Trophoblast cell (in vitro differentiated cells and primary cell): ENCODE measurements around the gene SGCD.

ENCODE experiments used
- DNase-seq, 2 donors: peaks; one replicate each; pipeline ENCODE4 v3.0.0-alpha.2; 2016
- H2AFZ ChIP-seq: 2 replicates; pipeline ENCODE4 v1.6.1; 2013; ENCODE audit warnings: low read length, moderate library complexity, mild to moderate bottlenecking; ENCODE audit not compliant: insufficient read depth, poor library complexity
- H2AK5ac ChIP-seq: 2 replicates; pipeline ENCODE4 v1.6.1; 2013; ENCODE audit warnings: mild to moderate bottlenecking, low read length
- H2BK120ac ChIP-seq: 2 replicates; pipeline ENCODE4 v1.6.1; 2013; ENCODE audit warnings: low read length, mild to moderate bottlenecking, moderate library complexity; ENCODE audit not compliant: insufficient read depth, poor library complexity
- H2BK12ac ChIP-seq: 2 replicates; pipeline ENCODE4 v1.6.1; 2013; ENCODE audit warnings: mild to moderate bottlenecking, low read length, moderate library complexity
- H2BK5ac ChIP-seq: 2 replicates; pipeline ENCODE4 v1.6.1; 2013; ENCODE audit warnings: low read length, low read depth, moderate library complexity, mild to moderate bottlenecking; ENCODE audit not compliant: poor library complexity
- H3K14ac ChIP-seq: 2 replicates; pipeline ENCODE4 v1.6.1; 2013; ENCODE audit warnings: mild to moderate bottlenecking, low read length
- H3K18ac ChIP-seq: 2 replicates; pipeline ENCODE4 v1.6.1; 2013; ENCODE audit warnings: mild to moderate bottlenecking, low read length
- H3K23ac ChIP-seq: 2 replicates; pipeline ENCODE4 v1.6.1; 2013; ENCODE audit warnings: low read length
- H3K27ac ChIP-seq: 2 replicates; pipeline ENCODE4 v1.5.1; 2013; ENCODE audit warnings: low read depth, mild to moderate bottlenecking, inconsistent platforms, low read length, moderate library complexity
- H3K27me3 ChIP-seq: 2 replicates; pipeline ENCODE4 v1.6.1; 2013; ENCODE audit warnings: inconsistent platforms, mild to moderate bottlenecking, low read length, moderate library complexity; ENCODE audit not compliant: insufficient read depth
- H3K36me3 ChIP-seq, 2 experiments: 1 replicate in 1 of 2; 2 replicates in 1 of 2; pipeline ENCODE4 v1.6.1; 2013; ENCODE audit warnings: low read length in 2 of 2, mild to moderate bottlenecking in 2 of 2, moderate library complexity in 1 of 2; ENCODE audit not compliant: insufficient read depth in 2 of 2, control insufficient read depth in 1 of 2
- H3K4ac ChIP-seq: 2 replicates; pipeline ENCODE4 v1.6.1; 2013; ENCODE audit warnings: low read depth, mild to moderate bottlenecking, low read length, moderate library complexity
- H3K4me1 ChIP-seq, 2 experiments: 1 replicate in 1 of 2; 2 replicates in 1 of 2; pipeline ENCODE4 v1.6.1; 2013; ENCODE audit warnings: low read length in 2 of 2, mild to moderate bottlenecking in 2 of 2, moderate library complexity in 1 of 2; ENCODE audit not compliant: insufficient read depth in 2 of 2, control insufficient read depth in 1 of 2
- H3K4me2 ChIP-seq: 2 replicates; pipeline ENCODE4 v1.6.1; 2013; ENCODE audit warnings: inconsistent platforms, mild to moderate bottlenecking, low read length, moderate library complexity
- H3K4me3 ChIP-seq: 2 replicates; pipeline ENCODE4 v1.5.1; 2013; ENCODE audit warnings: mild to moderate bottlenecking, low read depth, low read length, inconsistent platforms
- H3K79me1 ChIP-seq: one replicate; pipeline ENCODE4 v1.6.1; 2013; ENCODE audit warnings: low read length
- H3K79me2 ChIP-seq: 2 replicates; pipeline ENCODE4 v1.6.1; 2013; ENCODE audit warnings: low read length, mild to moderate bottlenecking; ENCODE audit not compliant: control insufficient read depth, insufficient read depth, poor library complexity
- H3K9ac ChIP-seq: 2 replicates; pipeline ENCODE4 v1.6.1; 2013; ENCODE audit warnings: mild to moderate bottlenecking, low read length
- H3K9me3 ChIP-seq: 2 replicates; pipeline ENCODE4 v1.6.1; 2013; ENCODE audit warnings: low read depth, mild to moderate bottlenecking, control low read depth, inconsistent platforms, low read length; ENCODE audit not compliant: insufficient read depth
- H4K12ac ChIP-seq: 2 replicates; pipeline ENCODE4 v1.6.1; 2013; ENCODE audit warnings: low read depth, mild to moderate bottlenecking, low read length, moderate library complexity
- H4K8ac ChIP-seq: 2 replicates; pipeline ENCODE4 v1.6.1; 2013; ENCODE audit warnings: low read depth, mild to moderate bottlenecking, low read length, moderate library complexity
- H4K91ac ChIP-seq: one replicate; pipeline ENCODE4 v1.6.1; 2013; ENCODE audit warnings: low read depth, mild to moderate bottlenecking, low read length, moderate library complexity
- WGBS: extraction: QIAGEN DNeasy Blood & Tissue Kit; methylation state at CpG from one replicate; pipeline ENCODE4 v1.1.7; 2013; ENCODE audit warnings: missing lambda C conversion rate; ENCODE audit not compliant: insufficient read length, insufficient coverage; ENCODE audit errors: extremely low coverage; 5-methylcytosine and 5-hydroxymethylcytosine counted together

Gene SGCD

GRCh38 chr5:156498226-156498980 is 171.4 kb downstream of the SGCD start:
- H3K4me2 ChIP-seq, result no peak overlapping the region
- H4K8ac ChIP-seq, result no peak overlapping the region
- no peak overlapping the region for H3K14ac ChIP-seq
- no peaks in the 10 kb centered on the region for H3K9me3 ChIP-seq
- H3K27ac ChIP-seq, result no peak overlapping the region
- H3K4me3 ChIP-seq, result no peak overlapping the region
- H3K9ac ChIP-seq, result no peak overlapping the region
- no peak overlapping the region for H2AFZ ChIP-seq
- H3K4me1 ChIP-seq, result no peaks in the 10 kb centered on the region
- H3K27me3 ChIP-seq, result no peaks in the 10 kb centered on the region
- no peak overlapping the region for H2AK5ac ChIP-seq
- no peak overlapping the region for H3K23ac ChIP-seq
- H4K91ac ChIP-seq, result no peak overlapping the region
- no peak overlapping the region for H3K18ac ChIP-seq
- no peak overlapping the region for H2BK120ac ChIP-seq
- H3K79me2 ChIP-seq, result no peaks in the 10 kb centered on the region
- no CpG with 5 or more reads among the region's 7 CpGs for WGBS
- H3K36me3 ChIP-seq, result no peaks in the 10 kb centered on the region
- no peak overlapping the region for H3K4ac ChIP-seq
- no peak for DNase-seq
- H3K79me1 ChIP-seq, result no peaks in the 10 kb centered on the region
- H4K12ac ChIP-seq, result no peak overlapping the region
- H2BK12ac ChIP-seq, result no peak overlapping the region
- H2BK5ac ChIP-seq, result no peak overlapping the region

- Histone ChIP-seq H2BK5ac (no peak overlapping the region), H2AK5ac (no peak overlapping the region), H3K23ac (no peak overlapping the region), H2BK12ac (no peak overlapping the region), H4K91ac (no peak overlapping the region), H3K4ac (no peak overlapping the region), H3K27ac (no peak overlapping the region), H3K4me1 (no peaks in the 10 kb centered on the region), H3K9me3 (no peaks in the 10 kb centered on the region), H3K14ac (no peak overlapping the region), H3K4me2 (no peak overlapping the region), H3K27me3 (no peaks in the 10 kb centered on the region), H3K4me3 (no peak overlapping the region), H3K36me3 (no peaks in the 10 kb centered on the region), H3K9ac (no peak overlapping the region), H2AFZ (no peak overlapping the region), H3K79me1 (no peaks in the 10 kb centered on the region), H4K8ac (no peak overlapping the region), H3K79me2 (no peaks in the 10 kb centered on the region), H2BK120ac (no peak overlapping the region), H3K18ac (no peak overlapping the region), H4K12ac (no peak overlapping the region)
- DNase-seq, result no peak
- no CpG with 5 or more reads among the region's 5 CpGs for WGBS
Measured at GRCh38 chr5:156500755-156501154, 173.8 kb downstream of the SGCD start.

- Histone ChIP-seq H4K91ac (no peak overlapping the region), H3K27ac (no peak overlapping the region), H2BK12ac (no peak overlapping the region), H3K4me3 (no peak overlapping the region), H2BK120ac (no peak overlapping the region), H4K12ac (no peak overlapping the region), H2AK5ac (no peak overlapping the region), H3K14ac (no peak overlapping the region), H3K18ac (no peak overlapping the region), H3K27me3 (no peaks in the 10 kb centered on the region), H3K9ac (no peak overlapping the region), H3K79me2 (no peaks in the 10 kb centered on the region), H3K4me2 (no peak overlapping the region), H4K8ac (no peak overlapping the region), H3K4me1 (no peaks in the 10 kb centered on the region), H3K23ac (no peak overlapping the region), H2AFZ (no peak overlapping the region), H2BK5ac (no peak overlapping the region), H3K36me3 (no peaks in the 10 kb centered on the region), H3K79me1 (no peaks in the 10 kb centered on the region), H3K9me3 (no peaks in the 10 kb centered on the region), H3K4ac (no peak overlapping the region)
- DNase-seq, result no peak
- WGBS, result no CpG with 5 or more reads among the region's 5 CpGs
Measured at GRCh38 chr5:156505101-156505500, 178.1 kb downstream of the SGCD start.

GRCh38 chr5:156513123-156513815 is 186.3 kb downstream of the SGCD start:
- H3K4ac ChIP-seq, result no peak overlapping the region
- H2AK5ac ChIP-seq, result no peak overlapping the region
- H3K18ac ChIP-seq, result no peak overlapping the region
- DNase-seq, result no peak
- H2BK5ac ChIP-seq, result no peak overlapping the region
- no peak overlapping the region for H3K14ac ChIP-seq
- no peak overlapping the region for H4K91ac ChIP-seq
- H3K23ac ChIP-seq, result no peak overlapping the region
- H3K4me2 ChIP-seq, result no peak overlapping the region
- H3K4me1 ChIP-seq, result no peaks in the 10 kb centered on the region
- no peak overlapping the region for H4K8ac ChIP-seq
- no CpG with 5 or more reads among the region's 2 CpGs for WGBS
- no peak overlapping the region for H3K4me3 ChIP-seq
- H3K9me3 ChIP-seq, result no peaks in the 10 kb centered on the region
- H3K79me1 ChIP-seq, result no peaks in the 10 kb centered on the region
- no peak overlapping the region for H2BK120ac ChIP-seq
- H3K27me3 ChIP-seq, result no peaks in the 10 kb centered on the region
- no peak overlapping the region for H3K27ac ChIP-seq
- no peak overlapping the region for H2AFZ ChIP-seq
- H3K36me3 ChIP-seq, result no peaks in the 10 kb centered on the region
- no peak overlapping the region for H3K9ac ChIP-seq
- H4K12ac ChIP-seq, result no peak overlapping the region
- H3K79me2 ChIP-seq, result no peaks in the 10 kb centered on the region
- H2BK12ac ChIP-seq, result no peak overlapping the region
